ENCODE data around the gene ITPR2.
"Not testable (repeated sequence)": the region's sequence is repeated elsewhere in the genome, so short reads cannot be mapped to it uniquely, and the experiment has no call there.

The ITPR2 gene

DNA sequence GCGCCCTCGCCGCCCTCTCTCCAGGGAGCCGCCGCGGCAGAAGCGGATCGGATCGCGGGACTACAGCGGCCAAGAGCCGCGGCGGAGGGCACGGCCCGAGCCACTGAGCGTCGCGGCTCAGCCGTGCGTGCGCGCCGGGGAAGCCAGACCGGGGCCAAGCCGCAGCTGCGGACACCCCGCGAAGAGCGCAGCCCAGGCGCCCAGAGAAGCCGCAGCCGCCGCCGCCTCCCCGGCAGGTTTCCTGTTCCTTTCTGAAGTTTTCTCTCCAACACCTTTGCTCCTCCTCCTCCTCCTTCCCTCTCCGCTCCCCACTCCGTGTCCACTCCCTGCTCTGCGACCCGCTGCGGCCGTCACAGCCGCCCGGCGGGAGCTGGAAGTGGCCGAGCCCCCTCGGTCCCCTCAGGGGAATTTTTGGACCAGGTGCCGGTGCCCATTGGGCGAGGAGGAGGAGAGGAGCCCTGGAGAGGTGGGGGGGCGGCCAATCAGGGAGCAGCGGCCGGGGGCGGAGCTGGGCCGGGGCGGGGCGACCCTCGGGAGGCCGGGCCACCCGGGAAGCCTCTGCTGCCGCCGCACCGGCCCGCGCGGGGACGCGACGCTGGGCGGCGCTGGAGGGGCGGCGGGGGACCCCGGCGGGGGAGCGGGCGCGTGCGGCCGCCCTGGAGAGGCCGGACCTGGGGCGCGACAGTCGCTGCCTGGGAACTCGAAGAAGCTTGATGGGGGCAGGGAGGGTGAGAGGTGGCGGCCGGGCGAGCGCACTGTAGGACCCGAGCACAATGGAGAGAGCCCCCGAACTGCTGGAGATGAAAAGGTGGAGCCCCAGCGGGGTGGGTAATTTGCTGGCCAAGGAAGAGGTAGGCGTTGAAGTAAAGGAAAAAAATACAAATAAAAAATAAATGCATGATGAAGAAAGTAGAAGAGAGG, at the start of gene ITPR2:
Gene ITPR2 (minus strand): TSS at position 373 of the 921 bp plus-strand sequence. CDS start 413 bp downstream, outside the sequence.
- peak; percentile 98 for DNase-seq (ENCODE audit: low spot score)

DNA sequence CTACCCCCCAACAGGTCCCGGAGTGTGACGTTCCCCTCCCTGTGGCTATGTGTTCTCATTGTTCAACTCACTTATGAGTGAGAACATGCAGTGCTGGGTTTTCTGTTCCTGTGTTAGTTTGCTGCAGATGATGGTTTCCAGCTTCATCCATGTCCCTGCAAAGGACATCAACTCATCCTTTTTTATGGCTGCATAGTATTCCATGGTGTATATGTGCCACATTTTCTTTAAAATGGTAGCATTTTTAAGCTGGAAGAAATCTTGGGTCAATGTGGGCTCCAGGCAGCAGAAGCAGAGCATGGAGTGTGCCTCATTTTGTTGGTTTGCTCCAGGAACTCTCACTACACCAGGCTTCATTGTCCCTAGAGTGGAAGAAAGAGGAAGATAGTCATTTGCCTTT, 47.6 kb upstream of the ITPR2 start:
- DNase-seq (ENCODE audit: low spot score) = no peak

DNA sequence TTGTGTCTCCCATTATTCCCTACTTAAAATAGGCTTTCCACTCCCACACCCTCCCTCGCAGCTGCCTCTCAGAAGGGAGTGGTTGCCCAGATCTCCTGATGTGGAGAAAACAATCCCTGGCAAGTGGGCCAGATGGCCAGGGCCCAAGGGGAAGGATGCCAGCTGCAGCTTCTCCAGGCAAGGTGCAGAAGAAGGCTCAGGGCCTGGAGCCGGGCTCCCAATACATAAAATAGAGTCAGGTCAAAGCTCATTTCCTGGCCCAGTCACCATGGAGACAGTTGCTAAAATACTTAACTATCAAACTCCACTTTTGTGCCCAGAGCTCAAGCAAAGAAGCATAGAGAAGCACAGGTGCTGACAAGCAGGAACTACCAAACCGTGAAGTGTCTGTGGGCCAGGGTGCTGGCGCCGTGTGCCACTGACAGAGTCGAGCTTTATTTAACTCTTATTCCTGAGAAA, 45.7 kb upstream of the ITPR2 start:
- peak; percentile 28 for DNase-seq (ENCODE audit: low spot score)

DNA sequence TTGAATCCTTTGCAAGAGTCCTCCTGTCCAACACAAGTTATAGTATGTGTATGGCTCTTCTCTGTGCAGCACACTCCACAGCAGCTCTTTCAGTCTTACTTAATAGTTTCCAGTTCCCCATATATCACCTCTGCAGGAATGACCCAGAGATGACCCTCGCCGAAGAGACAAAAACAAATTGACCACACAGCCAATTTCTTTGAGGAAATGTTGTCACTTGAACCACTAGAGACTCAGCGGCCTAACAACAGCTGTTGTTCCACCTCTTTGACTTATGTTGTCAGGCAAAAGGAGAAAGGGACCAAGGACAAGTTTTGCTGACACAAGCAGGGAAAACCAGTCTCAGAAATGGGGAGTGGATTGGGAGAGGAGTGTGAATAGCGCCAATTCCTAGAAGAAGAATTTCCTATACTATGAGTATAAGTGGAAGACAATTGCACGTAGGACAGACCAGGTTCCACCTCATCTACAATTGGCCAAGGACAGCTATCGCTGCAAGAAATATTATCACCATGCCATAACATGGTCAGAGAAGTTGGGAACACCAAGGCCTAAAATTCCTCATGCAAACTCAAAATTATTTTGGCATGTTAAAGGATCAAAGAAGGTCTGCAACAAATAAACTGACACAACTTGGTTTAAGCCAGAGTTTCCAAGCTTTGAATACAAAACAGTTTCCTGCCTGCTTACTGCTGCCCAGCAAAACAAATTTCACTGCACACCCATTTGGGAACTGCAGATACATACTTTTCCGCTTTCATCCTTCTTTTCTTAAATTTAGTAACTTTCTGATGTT, 41.7 kb upstream of the ITPR2 start:
- DNase-seq (ENCODE audit: low spot score) = no peak

DNA sequence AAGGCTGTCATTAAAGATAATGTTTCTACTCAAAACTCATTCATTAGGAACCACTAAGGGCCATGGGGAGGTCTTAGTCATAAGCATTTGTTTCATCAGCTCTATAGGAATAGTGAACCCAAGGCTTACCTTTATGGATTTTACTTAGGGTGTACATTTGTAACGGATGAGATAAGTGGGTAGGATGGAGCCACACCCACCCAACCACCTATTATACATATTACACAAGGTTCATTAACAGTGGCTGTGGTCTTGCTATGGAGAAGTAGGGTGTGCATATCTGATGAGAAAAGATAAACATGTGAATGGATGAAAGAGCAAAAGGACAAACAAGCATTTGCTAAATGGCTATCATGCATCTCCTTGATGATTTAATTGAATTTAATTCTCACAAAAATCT, 39.6 kb upstream of the ITPR2 start:
- no peak for DNase-seq (ENCODE audit: low spot score)

DNA sequence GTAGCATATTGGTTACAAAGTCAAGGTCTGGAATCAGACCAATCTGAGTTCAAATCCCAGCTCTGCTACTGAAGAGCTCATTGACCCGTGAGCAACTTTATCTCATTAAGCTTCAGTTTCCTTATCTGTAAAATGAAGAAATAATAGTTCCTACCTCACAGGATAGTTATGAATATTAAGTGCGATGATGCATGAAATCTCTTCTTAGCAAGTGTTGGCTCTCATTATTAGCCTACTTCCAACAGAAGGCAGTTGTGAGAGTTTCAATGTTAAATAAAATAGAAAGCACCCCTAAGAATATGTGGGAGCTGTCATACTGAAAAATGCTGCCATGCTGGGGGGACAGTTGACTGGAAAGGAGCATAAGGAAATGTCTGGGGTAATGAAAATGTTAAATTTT, 39.0 kb upstream of the ITPR2 start:
- DNase-seq (ENCODE audit: low spot score) = no peak

DNA sequence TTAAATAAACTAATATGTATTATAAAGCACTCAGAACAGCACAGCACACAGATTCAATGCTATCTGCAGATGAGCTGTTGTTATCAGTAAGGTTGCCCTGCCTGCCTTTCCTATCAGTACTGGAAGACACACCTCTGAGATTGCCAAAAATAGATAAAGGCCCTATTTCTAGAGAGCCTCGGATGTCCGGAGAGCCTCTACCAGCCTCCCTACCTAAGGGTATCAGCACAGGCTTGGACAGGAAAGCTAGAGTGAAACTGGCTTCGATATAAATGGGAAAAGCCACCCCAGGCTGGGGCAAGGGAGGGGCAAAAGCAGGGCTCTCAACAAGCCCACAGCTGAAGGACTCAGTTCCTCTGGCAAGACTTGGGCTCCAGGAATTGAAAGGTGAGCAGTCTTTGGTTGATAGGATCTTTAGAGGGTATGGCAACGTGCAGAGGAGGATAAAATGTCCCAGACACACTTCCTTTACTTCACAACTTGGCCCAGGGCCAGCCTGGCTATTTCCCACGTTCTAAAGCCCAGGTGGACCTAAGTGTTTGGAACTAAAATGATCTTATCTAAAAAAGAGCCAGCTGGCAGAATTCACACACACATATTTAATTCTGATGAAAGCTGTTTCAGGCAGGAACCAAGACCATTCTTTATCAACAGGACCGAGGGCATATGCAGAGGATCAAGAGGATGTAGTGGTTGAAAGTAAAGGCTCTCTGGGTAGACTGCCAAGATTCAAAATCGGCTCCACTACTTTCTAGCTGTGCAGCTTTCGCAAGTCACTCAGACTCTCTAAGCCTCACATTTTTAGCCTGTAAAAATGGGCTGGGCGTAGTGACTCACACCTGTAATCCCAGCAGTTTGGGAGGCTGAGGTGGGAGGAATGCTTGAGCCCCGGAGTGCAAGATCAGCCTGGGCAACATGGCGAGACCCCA, 37.8 kb upstream of the ITPR2 start:
- DNase-seq (ENCODE audit: low spot score) = peak; percentile 13

DNA sequence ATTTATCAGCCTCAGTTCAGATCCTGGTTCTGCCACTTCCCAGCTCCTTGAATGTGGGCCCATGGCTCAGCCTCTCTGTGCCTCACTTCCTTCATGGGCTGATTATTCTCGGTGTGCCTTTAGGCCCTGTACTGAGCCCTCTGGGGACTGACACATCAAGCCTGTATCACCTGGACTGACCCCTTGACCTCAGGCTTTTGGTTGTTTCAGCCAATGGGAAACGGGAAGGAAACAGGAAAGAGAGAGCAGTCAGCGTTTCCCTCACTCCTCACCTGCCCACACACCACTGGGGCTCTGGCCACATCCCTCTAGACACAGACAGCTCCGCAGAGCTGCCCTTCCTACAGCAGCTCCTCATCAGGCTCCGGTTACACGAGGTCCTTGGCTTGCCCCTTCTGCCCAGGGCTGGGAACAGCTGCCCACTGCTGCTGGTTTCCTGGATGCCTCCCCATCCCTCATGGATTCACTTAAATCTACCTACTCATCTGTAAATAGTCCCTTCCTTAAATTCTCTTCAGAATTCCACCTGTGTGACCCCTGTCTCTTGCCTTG, 37.0 kb upstream of the ITPR2 start:
- DNase-seq (ENCODE audit: low spot score) = no peak

DNA sequence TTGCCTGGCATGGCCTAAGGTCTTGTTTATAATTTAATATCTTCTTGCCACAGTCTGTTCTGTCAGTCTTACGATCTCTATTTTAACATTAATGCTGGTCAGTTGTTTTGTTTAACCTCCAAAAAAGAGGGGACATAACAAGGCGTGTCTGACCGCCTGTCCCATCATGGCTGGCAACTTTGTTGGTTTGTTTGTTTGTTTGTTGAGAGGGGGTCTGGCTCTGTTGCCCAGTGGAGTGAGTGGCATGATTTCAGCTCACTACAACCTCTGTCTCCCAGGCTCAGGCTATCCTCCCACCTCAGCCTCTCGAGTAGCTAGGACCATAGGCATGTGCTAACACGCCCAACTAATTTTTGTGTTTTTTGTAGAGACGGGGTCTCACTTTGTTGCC, 36.1 kb upstream of the ITPR2 start:
- DNase-seq (ENCODE audit: low spot score) = no peak

DNA sequence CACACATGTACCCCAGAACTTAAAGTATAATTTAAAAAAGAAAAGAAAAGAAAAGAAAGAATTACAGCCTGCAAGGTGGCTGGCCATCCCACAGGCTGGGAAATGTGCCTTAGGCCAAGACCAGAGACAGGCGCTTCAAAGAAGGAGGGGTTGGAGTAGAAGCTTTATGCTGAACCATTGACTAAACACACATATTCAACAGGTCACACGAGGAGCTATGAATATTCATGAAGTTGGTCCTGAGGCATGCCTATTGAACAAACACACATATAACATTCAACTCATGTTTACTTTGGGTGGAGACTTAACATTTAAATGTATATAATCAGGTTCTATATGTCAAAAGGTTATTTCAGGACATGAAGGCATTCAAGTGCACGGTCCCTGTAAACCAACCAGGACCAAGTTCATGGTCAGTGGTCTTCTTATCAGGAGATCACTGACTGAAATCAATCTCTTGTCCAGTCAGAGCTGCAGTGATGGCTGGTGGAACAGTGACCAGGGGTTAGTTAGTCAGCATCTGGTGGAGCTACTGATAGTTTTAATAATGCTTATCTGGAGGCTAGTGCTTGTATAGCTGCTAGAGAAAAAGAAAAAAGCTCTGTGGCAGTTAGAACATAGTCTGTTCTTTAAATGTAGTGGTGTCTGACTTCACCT, 35.6 kb upstream of the ITPR2 start:
- no peak for DNase-seq (ENCODE audit: low spot score)

DNA sequence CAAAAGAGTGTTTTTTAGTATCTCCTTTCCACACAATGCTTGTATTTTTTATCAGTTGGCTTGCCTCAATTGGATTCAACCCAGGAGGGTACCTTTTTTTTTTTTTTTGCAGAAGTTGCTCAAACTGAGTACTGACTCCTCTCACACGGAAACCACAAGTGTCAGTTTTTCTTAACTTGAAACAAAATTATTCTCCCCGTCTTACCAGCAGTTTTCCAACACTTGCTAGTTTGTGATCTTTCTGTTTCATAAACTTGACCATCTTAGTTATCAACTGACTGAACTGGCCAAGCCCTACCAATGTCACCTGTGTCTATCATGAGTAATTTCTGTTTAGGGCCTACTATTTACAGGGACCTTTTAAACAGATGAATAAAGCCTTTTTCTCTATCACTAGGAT, 34.1 kb upstream of the ITPR2 start:
- no peak for DNase-seq (ENCODE audit: low spot score)

DNA sequence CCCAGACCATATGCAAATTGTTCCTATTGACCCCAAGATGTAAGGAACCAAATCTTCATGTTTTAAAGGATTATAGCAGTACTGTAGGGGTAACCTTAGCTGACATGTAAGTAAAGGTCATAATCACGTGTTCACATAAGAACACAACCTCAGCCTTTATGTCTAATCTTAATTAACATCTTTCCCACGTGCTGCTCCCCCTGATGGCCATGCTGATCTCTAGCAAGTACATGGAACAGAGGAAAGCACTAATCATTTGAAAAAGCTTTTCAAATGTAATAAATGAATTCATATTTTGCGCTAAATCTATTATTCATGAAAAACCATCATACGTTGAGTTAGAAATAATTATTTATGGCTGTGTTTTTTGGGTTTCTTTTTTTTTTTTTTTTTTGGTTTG, 30.5 kb upstream of the ITPR2 start:
- no peak for DNase-seq (ENCODE audit: low spot score)

DNA sequence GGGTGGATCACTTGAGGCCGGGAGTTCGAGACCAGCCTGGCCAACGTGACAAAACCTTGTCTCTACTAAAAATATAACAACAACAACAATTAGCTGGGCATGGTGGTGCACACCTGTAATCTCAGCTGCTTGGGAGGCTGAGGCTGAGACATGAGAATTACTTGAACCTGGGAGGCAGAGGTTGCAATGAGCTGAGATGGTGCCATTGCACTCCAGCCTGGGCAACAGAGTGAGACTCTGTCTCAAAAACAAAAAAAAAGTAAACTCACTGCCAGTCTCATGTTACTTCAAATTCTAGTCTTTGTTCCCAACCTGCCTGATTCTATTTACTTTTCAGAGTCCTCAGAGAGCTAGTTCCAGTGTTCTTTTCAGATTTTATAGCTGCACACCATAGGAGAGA, 29.8 kb upstream of the ITPR2 start:
- not testable (repeated sequence) for DNase-seq (ENCODE audit: low spot score)

DNA sequence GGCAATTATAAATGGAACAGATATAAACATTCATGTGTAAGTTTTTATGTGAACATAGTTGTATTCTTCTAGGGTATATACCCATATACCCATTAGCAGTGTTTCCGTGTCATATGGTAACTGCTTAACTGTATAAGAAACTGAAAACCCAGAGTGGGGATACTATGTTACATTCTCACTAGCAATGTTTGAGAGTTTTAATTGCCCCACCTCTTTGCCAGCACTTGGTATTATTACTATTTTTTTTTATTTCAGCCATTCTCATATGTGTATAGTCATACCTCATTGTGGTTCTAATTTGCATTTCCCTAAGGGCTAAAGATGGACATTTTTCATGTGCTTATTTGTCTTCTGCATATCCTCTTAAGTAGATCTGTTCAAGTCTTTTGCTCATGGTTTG, 28.7 kb upstream of the ITPR2 start:
- DNase-seq (ENCODE audit: low spot score) = no peak

DNA sequence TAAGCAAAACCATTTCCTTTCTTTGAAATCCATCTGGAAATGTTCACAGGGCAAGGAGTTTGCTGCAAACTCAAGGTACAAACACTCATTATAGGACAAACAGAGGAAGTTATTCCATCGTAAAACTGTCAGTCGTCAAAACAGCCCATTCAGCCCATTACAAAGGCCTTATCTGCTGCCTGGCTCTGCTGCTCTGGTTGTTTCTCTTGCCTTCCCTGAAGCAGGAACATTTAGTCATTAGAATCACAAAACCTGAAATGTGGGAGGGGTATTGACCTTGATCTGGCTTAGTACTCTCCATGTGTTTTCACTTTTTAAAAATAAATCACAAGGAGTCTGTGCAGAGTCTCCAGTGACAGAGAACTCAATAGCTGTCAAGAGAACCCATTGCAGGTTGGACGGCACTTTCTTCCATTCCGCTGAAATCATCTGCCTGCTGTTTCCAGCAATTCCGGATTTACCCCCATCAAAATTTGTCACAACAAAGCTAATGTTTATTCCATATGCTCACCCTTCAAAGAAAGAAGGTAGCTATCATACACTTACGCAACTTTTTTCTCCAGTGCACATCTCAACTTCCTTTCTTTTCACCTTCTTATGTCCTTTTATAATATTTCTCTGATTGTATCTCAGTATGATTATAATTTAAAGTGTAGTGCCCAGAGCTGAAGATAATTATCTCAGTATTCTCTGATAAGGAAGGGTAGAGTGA, 24.6 kb upstream of the ITPR2 start:
- DNase-seq (ENCODE audit: low spot score) = no peak

DNA sequence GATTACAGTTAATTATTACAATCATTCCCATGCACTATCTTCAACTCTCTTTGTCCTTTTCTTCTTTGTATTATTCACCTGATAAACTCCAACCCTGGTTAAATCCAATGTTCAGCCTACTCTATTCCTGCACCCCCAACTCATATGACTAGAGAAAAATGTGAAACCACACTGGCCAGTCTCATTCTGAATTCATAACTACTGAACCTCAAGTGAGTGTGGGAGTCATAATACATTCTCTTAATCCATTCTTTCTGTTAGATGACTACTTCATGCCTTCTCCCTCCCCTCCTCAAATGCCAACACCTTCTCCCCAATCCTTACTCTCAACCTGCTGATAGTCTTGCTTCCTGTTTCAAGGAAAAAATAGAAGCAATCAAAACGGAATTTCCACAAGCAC, 22.3 kb upstream of the ITPR2 start:
- DNase-seq (ENCODE audit: low spot score) = no peak

DNA sequence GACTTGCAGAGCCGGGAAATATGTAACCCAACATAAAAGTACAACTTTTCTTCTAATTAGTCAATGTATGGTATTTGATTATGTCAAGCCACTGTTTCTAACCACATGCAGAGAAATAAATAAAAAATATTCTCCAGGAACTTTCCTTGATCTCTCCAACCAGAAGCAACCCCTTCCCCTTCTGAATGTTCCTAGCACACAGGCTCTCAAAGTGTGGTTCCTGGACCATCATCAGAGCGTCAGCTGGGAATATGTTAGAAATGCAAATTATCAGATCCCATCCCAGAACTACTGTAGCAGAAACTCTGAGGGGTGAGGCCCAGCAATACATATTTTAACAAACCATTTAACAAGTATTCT, 21.0 kb upstream of the ITPR2 start:
- DNase-seq (ENCODE audit: low spot score) = no peak

DNA sequence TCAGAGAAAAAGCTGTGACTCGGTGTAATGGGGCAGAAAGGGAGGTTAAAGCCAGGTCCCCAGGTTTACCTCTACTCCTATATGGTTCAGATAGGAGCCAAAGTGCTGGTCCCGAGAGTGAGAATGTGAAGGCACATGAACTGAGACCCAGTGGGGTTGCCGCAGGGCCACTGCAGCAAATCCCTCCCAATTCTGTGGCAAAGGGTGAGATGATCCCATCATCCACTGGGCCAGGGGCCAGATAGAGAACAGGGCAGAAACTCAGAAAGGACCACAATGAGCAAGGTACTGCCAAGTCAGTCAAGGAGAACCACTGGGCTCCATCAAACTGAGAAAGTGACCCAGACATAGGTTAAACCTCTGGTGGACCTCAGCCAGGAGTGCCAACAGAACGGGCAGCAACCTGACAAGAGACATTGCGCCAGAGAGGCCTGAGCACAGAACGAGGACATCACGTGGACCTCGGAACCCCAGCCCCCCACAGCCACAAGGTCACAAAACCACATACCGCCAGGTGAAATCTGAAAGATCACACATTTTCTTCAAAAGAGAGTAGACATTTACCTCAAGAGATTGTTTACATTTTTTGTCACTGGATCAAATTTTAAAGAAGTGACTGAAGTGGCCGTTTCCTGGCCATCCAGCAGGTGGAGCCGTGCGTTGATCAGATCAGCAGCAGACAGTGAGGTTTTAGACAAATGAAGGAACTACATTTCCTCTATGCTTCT, 20.5 kb upstream of the ITPR2 start:
- peak; percentile 69 for DNase-seq (ENCODE audit: low spot score)

DNA sequence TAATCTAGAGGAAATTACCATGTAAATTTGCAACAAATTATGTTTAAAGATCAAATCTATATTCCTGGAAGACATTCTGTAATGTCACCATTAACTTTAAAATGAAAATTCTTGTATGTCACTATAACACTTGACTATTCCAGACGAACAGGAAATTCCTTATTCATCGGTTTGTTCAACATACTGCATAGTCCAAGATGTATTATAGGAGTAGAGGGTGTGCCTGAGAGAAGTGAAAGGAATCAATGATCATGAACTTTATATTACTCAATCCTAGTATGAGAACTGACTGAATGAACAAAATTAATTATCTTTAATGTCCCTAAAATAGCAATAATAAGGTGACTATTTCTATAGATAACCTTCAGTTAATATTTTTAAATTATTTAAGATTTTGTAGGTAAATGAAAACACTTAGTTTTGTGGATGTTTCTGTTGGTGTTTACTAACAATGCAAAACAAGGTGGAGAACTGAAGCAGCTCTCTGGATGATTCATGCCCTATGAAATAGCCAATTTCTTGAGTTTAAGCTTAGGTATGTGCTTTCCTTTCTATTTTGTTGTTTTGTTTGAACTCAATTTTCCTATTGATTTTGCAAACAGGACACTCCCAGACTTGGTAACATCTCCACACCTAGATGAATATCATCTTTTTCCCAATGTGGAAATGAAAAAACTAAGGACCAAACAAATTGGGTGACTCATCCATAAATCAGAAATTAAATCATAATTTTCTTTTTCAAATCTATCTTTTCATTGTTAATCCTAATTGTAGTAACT, 18.2 kb upstream of the ITPR2 start:
- no peak for DNase-seq (ENCODE audit: low spot score)

Measured in GM03348 (cell line).